K562 (cell line): ENCODE results near the gene GLIS1. TPM values are rescaled to one million over a fixed set of nuclear protein-coding genes. Genes with fewer than 3 reads are reported as not detected.

Source experiments
- ATAC-seq: fragments of 200-7000 bp; cut with Tn5 transposase; 3 replicates; pipeline ENCODE4 v1.9.1; 2020; ENCODE audit warnings: moderate library complexity
- BruUV-seq: library from RNA; stranded (reverse); fragments of 400-500 nt; replicated peaks from 2 replicates; lab custom pipeline; 2021; lab: Mats Ljungman, UMichigan
- CTCF ChIA-PET: fragments of 300-600 bp; formaldehyde crosslinking; extraction: SDS; loops from one replicate; lab custom pipeline; 2021; ENCODE audit warnings: low intra/inter-chr PET ratio; lab: Yijun Ruan, JAX
- POLR2A ChIA-PET: fragments of 300-600, 350-650 bp; sonication (Branson Sonifier 250); formaldehyde crosslinking; extraction: SDS; loops from one replicate; lab custom pipeline; 2021; ENCODE audit warnings: antibody characterized with exemption, inconsistent platforms; lab: Yijun Ruan, JAX
- DNase-seq, 4 experiments: peaks; one replicate each; pipeline versions ENCODE4 v3.0.0 to v3.0.0-alpha.2; 2011 to 2018; ENCODE audit warnings: low spot score in 3 of 4, mixed read lengths in 3 of 4; ENCODE audit errors: extremely low read depth in 1 of 4
- FAIRE-seq: peaks from 2 replicates; lab custom pipeline; 2011; peaks lifted over from hg19 to GRCh38; lab: Jason Lieb, UNC
- H2AFZ ChIP-seq: 2 replicates; pipeline ENCODE4 v1.6.0; 2011; ENCODE audit warnings: low read depth, low read length, control low read depth, inconsistent platforms
- H3K27ac ChIP-seq: fragments of 200-600 bp; 3 replicates; pipeline ENCODE4 v1.8.0; 2011; ENCODE audit warnings: low read depth, mild to moderate bottlenecking, control low read depth, inconsistent platforms, low read length, moderate library complexity, mixed read lengths; ENCODE audit errors: extremely low read depth
- H3K27me3 ChIP-seq, 2 experiments: fragments of 300-600 bp in 1 of 2; 2 replicates in 1 of 2; 3 replicates in 1 of 2; pipeline versions ENCODE4 v1.6.0 to v1.8.0; 2011; ENCODE audit warnings: inconsistent platforms in 2 of 2, low read length in 2 of 2, mild to moderate bottlenecking in 1 of 2, mixed read lengths in 1 of 2, moderate library complexity in 1 of 2; ENCODE audit not compliant: control insufficient read depth in 2 of 2, insufficient read depth in 2 of 2
- H3K36me3 ChIP-seq: fragments of 300-600 bp; 3 replicates; pipeline ENCODE4 v1.8.0; 2011; ENCODE audit warnings: mild to moderate bottlenecking, low read length, inconsistent platforms; ENCODE audit not compliant: control insufficient read depth, insufficient read depth
- H3K4me1 ChIP-seq, 2 experiments: fragments of 200-600 bp in 1 of 2; replicated peaks in 1 of 2; 2 replicates in 1 of 2; 3 replicates in 1 of 2; pipeline versions ENCODE4 v1.5.1 to v1.8.0; 2011; ENCODE audit warnings: inconsistent platforms in 2 of 2, low read length in 2 of 2, mild to moderate bottlenecking in 1 of 2, mixed read lengths in 1 of 2, moderate library complexity in 1 of 2; ENCODE audit not compliant: control insufficient read depth in 2 of 2, insufficient read depth in 2 of 2
- H3K4me2 ChIP-seq: 2 replicates; pipeline ENCODE4 v1.6.1; 2011; ENCODE audit warnings: low read length, control low read depth, inconsistent platforms, mixed read lengths; ENCODE audit not compliant: insufficient read depth
- H3K4me3 ChIP-seq: fragments of 200-600 bp; sonication (generic), shearing (Covaris generic); 2 replicates; pipeline ENCODE4 v1.5.1; 2016; ENCODE audit warnings: control low read depth, inconsistent platforms
- H3K79me2 ChIP-seq: fragments of 200-600 bp; 3 replicates; pipeline ENCODE4 v1.8.0; 2011; ENCODE audit warnings: low read length, inconsistent platforms; ENCODE audit not compliant: control insufficient read depth, insufficient read depth
- H3K9ac ChIP-seq, 2 experiments: 2 replicates each; pipeline versions ENCODE4 v1.6.0 to v1.6.1; 2011; ENCODE audit warnings: low read depth in 2 of 2, low read length in 2 of 2, control low read depth in 1 of 2, inconsistent platforms in 1 of 2, mild to moderate bottlenecking in 1 of 2, mixed read lengths in 1 of 2; ENCODE audit not compliant: insufficient read depth in 1 of 2
- H3K9me1 ChIP-seq: one replicate; pipeline ENCODE4 v1.6.0; 2011; ENCODE audit warnings: inconsistent platforms, mild to moderate bottlenecking, low read length, moderate library complexity; ENCODE audit not compliant: control insufficient read depth, insufficient read depth
- H3K9me3 ChIP-seq: replicated peaks from 2 replicates; pipeline ENCODE4 v1.5.1; 2011; ENCODE audit warnings: low read depth, low read length, inconsistent platforms; ENCODE audit not compliant: control insufficient read depth, insufficient read depth
- H4K20me1 ChIP-seq: replicated peaks from 2 replicates; pipeline ENCODE4 v1.6.1; 2011; ENCODE audit warnings: low read length, inconsistent platforms, mixed read lengths; ENCODE audit not compliant: control insufficient read depth, insufficient read depth
- HNRNPK ChIP-seq: fragments of 200-400 bp; formaldehyde crosslinking; IDR thresholded peaks from one replicate; pipeline ENCODE4 v1.6.1; 2018; ENCODE audit warnings: mild to moderate bottlenecking, low read depth, low read length; ENCODE audit not compliant: poor library complexity, severe bottlenecking
- RBM25 ChIP-seq: fragments of 200-400 bp; formaldehyde crosslinking; IDR thresholded peaks from 2 replicates; pipeline ENCODE4 v1.6.1; 2018; ENCODE audit warnings: low read length, low read depth, moderate library complexity; ENCODE audit not compliant: severe bottlenecking
- WGBS: fragments of 100-300 bp; shearing (Covaris generic); methylation state at CpG from one replicate; pipeline ENCODE4 v1.1.6; 2016; ENCODE audit warnings: low coverage, mixed read lengths; ENCODE audit not compliant: insufficient coverage; ENCODE audit errors: missing lambda C conversion rate; 5-methylcytosine and 5-hydroxymethylcytosine counted together
- in situ Hi-C: fragments of 300-500 bp; cut with MboI; formaldehyde crosslinking; loops from 4 replicates; pipeline ENCODE4 v1.15.0; 2018; ENCODE audit warnings: inconsistent platforms, mixed read lengths
- intact Hi-C: fragments of 100-400 bp; cut with micrococcal nuclease; formaldehyde crosslinking; loops from 2 replicates; pipeline ENCODE4 v1.14.2; 2022
- polyA plus RNA-seq, 8 experiments: library from polyadenylated mRNA; depleted of rRNA in 4 of 8; stranded (reverse) in 5 of 8; unstranded in 3 of 8; fragments of >200 nt; fragmentation: Nextera tagmentation in 2 of 8; fragmentation: Illumina TruSeq in 1 of 8; extraction: Ambion mirVana in 2 of 8; extraction: Trizol in 1 of 8; gene quantifications; 2 replicates each; pipeline versions ENCODE4 v1.2.1 to v1.2.3, GENCODE V29; 2011 to 2014; ENCODE audit warnings: inconsistent platforms in 1 of 8, missing spikeins in 1 of 8
- total RNA-seq, 7 experiments: library from RNA; depleted of rRNA in 6 of 7; stranded (reverse); fragments of >200 nt in 6 of 7; fragmentation: Illumina TruSeq in 2 of 7; extraction: Trizol in 2 of 7; gene quantifications; 2 replicates each; pipeline versions ENCODE4 v1.2.1 to v1.2.3, GENCODE V29; 2011 to 2021; ENCODE audit warnings: low replicate concordance in 1 of 7
- TF ChIP-seq, protein P1 (sequence below): fragments of 450-650 bp; IDR thresholded peaks from 2 replicates; pipeline ENCODE4 v1.6.1; 2017; ENCODE audit warnings: antibody characterized with exemption, mild to moderate bottlenecking

Gene GLIS1
- total and polyA plus RNA-seq, 9 of the 15 experiments (the other 6 are each of a cell fraction or from before 2014, with no cell fraction given): not detected

DNA sequence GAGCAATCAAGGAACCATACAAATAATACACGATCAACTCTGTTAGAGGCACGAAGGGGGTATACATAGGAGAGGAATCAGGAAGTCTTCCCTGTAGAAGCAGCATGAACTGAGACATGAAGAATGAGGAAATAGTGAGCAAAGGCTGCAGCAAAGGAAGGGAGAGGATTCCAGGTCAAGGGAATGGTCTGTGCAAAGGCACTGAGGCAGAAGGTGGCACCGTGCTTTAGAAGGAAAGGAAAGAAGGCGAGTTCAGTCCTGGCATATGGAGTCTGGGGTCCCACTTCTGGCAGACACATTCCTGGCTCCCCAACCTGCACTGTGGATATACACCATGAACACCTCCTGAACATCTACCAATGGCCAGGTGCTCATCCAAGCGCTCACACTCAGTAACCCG lies 56.1 kb downstream of the GLIS1 start:
- FAIRE-seq (no peak), ATAC-seq (no peak), DNase-seq (no peak)
- BruUV-seq: no TSS peak
- peaks cover 0 to 6% of the 10 kb centered on the region in 2 experiments; a peak in 1 of 5 replicates for H3K4me1 ChIP-seq
- H3K9me3 ChIP-seq: no peaks in the 10 kb centered on the region
- POLR2A ChIA-PET: interaction anchor here (1.1 to 1.3 kb wide), 3 partner anchors 9 to 15 kb away, joined by 3 read pairs; no protein-coding TSS in a partner anchor
- no peaks in the 10 kb centered on the region for H3K36me3 ChIP-seq
- no peaks in the 10 kb centered on the region for H3K9me1 ChIP-seq
- WGBS: under 1% methylated on average over 6 of the region's 6 CpGs
- no peak overlapping the region for H2AFZ ChIP-seq
- intact Hi-C loops (loop anchor here (1.0 kb wide), 1 partner anchor 198 kb away; no protein-coding TSS in a partner anchor), in situ Hi-C loops (no loop called here)
- H3K27me3 ChIP-seq: peaks cover 50 to 93% of the 10 kb centered on the region in 2 experiments
- no peak overlapping the region for H3K27ac ChIP-seq
- CTCF ChIA-PET: no interaction called here
- peaks cover 34% of the 10 kb centered on the region for H4K20me1 ChIP-seq
- no peak overlapping the region for H3K9ac ChIP-seq
- no peak overlapping the region for H3K4me3 ChIP-seq
- peak; percentile 66 for TF ChIP-seq RBM25
- TF ChIP-seq HNRNPK: no peak
- TF ChIP-seq, protein P1, sequence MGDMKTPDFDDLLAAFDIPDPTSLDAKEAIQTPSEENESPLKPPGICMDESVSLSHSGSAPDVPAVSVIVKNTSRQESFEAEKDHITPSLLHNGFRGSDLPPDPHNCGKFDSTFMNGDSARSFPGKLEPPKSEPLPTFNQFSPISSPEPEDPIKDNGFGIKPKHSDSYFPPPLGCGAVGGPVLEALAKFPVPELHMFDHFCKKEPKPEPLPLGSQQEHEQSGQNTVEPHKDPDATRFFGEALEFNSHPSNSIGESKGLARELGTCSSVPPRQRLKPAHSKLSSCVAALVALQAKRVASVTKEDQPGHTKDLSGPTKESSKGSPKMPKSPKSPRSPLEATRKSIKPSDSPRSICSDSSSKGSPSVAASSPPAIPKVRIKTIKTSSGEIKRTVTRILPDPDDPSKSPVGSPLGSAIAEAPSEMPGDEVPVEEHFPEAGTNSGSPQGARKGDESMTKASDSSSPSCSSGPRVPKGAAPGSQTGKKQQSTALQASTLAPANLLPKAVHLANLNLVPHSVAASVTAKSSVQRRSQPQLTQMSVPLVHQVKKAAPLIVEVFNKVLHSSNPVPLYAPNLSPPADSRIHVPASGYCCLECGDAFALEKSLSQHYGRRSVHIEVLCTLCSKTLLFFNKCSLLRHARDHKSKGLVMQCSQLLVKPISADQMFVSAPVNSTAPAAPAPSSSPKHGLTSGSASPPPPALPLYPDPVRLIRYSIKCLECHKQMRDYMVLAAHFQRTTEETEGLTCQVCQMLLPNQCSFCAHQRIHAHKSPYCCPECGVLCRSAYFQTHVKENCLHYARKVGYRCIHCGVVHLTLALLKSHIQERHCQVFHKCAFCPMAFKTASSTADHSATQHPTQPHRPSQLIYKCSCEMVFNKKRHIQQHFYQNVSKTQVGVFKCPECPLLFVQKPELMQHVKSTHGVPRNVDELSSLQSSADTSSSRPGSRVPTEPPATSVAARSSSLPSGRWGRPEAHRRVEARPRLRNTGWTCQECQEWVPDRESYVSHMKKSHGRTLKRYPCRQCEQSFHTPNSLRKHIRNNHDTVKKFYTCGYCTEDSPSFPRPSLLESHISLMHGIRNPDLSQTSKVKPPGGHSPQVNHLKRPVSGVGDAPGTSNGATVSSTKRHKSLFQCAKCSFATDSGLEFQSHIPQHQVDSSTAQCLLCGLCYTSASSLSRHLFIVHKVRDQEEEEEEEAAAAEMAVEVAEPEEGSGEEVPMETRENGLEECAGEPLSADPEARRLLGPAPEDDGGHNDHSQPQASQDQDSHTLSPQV: no peak
- H3K4me2 ChIP-seq: no peak overlapping the region
- H3K79me2 ChIP-seq: no peaks in the 10 kb centered on the region
